NCI-H2107 treated with DMSO at 0.1 percent for 48 hours (cell line): ENCODE results near the gene KRT73.

ENCODE experiments used
- DNase-seq: peaks from one replicate; lab custom pipeline; 2025; ENCODE audit not compliant: unreplicated experiment; lab: John Stamatoyannopoulos, UW

Gene KRT73

DNA sequence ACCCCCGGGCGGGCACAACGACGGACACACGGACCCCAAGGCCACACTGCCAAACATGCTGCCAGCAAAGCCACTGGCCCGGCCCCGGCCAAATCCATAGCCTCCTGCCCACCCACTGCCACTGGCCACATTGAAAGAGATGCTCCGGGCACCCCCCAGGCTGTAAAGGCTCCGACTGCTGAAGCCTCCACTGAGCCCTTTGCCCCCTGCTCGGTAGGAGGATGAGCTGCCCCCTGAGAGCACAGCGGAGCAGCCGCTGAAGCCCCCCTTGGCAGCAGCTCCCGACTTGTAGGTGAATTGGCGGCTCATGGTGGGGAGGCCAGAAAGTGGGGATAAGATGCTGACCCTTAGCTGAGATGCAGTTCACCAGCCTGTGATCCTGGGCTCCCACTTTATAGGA lies at the start of gene KRT73:
TSS of gene KRT73 (minus strand) at position 344 of the 400 bp plus-strand sequence. CDS start at position 309, 35 bp downstream.
- no peak for DNase-seq

DNA sequence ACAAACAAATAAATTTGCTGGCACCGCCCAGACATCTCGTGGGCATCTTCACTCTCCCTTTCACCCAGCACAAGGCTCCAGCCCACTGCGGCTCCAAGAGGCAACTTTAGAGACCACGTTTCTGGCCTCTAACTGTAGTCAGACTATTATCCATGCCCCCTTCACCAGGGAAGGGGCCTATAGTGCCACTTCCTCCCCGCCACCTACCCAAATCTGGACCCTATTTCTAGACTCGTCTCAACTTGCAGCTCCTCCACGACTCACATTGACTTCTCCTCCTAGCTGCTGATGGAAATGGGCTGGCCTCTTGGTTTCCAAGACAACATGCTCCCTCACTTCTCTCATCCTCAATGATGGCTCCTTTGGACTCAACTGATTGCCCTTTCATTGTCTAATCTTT lies 49.6 kb upstream of the KRT73 start:
- no peak for DNase-seq

DNA sequence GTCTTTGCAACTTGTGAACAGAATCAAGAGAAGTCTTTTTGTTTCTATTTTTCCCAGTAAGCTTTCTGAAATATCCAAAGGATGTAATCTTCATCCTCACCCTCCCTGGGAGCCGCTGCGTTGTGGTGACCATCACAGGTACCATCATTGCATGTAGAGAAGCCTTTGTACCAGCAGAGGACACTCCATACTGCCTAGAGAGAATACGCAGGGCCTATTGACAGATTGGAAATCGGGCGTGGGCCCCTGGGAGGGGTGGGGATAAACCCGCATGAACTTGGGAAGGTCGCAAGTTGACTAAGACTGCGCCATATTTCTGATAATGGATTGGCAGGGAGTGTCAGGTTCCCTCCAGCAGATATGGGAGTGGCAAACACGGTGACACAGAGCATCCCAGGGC lies 49.1 kb upstream of the KRT73 start:
- DNase-seq: no peak

DNA sequence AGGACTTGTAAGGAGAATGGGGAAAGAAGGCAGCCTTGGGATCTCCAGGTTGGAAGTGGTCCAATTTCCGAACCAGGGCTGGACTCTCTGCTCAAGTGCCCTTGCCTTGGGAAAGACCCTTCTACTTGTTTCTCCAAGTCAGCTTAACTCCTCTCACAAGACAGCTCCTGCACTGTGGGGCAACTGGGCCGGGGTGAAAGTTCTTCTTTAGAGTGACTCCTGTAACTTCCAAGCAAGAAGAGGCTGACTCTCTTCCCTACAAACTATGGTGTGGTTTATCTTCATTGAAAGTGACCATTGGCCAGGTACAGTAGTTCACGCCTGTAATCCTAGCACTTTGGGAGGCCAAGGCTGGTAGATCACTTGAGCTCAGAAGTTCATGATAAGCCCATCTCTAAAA lies 48.1 kb upstream of the KRT73 start:
- DNase-seq: no peak

DNA sequence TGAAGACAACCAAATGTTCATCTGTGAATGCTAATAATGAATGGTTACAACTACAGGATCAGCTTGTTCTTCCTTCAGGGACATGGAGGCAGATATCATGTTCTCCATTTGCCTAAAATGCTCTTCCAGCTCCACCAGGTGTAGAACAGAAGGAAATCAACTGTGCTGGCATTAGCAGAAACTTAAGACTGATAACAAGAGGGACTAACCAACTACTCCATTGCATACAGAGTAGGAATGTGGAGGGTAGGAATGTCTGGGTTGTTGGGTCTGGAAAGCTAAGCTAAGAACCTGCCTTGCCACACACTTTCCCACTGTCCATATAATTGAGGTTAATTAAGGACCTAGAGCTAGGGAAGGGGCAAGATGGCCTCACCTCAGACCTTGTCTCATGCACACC lies 45.1 kb upstream of the KRT73 start:
- no peak for DNase-seq

DNA sequence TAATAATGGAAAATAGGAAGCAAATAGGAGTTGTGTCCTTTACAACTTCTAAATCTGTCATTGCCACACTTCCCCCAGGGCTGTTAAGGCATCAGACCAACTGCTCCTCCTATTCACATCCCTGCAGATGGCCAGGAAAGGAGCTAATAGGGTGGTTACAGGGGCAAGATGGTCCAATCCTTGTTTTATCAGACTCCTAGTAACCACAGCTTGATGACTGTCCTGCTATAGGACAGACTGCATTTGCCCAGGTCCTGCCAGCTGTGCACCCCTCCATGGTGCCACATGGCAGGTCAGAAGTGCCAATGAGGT lies 44.5 kb upstream of the KRT73 start:
- no peak for DNase-seq

DNA sequence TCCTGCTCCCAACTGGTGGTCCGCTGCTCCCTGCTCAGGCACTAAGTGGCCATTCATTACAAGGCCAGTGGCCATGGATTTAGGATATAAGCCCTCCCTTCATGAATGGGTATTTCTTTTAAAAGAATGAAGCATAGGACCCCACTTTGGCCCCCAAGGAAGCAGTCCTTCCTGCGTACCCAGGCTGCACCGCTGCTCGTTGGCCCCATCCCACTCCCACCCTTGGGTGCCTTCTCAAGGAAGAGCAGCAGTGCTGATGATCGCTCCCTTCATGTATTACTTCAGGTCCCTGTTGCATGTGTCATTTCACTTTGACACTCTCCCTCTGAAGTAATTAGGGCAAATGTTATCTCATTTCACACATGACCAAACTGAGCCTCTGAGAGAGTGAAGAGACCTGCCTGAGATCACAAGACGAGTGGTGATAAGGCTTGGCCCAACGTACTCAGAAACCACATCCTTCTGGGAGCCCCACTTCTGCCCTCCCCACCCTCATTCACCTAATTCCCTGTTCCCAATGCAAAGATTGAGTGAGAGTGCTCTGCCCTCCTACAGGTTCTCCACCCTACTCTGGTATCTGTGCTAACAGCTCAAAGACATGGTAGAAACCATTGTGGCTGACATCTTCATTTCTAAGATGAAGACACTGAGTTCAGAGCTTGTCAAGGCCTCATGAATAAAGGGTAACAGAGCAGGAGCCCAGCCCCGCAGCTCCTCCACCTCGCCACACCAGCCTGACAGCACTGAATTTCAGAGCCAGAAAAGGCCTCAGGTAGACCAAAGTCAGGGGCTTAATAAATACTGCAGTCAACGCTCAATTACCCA lies 43.9 kb upstream of the KRT73 start:
- no peak for DNase-seq

DNA sequence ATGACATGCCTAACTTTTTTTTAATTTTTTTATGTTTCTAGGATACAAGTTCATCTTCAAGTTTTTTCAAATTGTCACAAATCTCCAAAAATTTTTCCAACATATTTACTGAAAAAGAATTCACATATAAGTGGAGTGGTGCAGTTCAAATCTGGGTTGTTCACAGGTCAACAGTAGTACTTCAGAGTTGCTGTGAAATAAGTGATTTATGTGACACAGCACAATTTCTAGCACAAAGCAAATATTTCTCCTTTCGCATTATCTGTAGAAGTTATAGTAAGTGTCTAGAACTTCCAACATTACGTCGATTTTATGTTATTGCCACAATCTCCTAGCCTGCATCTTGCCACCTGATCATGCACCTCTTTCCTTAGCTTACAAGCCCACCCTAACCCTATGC lies 43.3 kb upstream of the KRT73 start:
- DNase-seq: no peak

DNA sequence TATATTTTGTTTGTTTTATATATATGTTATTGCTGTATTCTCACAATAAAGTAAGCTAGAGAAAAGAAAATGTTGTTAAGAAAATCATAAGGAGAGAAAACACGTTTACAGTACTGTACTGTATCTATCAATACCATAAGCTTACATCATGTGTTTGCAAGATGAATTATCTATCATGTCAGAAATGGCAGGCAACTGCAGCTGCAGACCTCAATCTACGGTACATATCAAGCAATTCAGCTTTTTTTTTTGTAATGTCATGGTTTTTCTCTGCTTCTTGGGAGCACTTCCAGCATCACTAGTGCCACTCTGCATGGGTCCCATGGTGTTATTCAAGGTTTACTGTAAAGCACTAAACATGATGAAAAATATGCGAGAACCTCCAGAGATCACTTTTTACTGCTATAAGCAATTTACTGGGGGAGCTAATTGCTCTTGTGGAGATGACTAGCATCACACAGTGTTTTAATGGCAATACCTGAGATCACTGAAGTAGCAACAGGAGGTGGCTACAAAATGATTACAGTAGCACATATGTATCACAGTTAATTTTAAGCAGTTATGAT lies 42.7 kb upstream of the KRT73 start:
- no peak for DNase-seq

DNA sequence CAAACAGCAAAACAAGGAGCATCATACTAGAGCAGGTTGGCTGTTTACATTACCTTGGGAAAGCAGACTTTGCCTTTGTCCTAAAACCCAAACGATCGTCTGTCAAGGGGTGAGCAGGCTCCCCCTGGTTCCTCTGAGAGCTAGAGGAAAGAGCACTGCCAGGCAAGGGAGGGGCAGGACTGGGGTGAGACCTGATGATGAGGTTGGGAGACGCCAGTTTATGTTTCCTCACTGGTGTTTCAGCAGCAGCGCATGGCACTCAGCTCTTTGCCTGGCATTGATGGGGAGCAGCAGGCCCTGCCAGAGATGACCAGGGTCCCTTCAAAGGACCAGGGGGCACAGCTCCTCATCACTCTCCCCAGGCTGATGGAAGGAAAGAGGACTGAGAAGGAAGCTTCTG lies 41.6 kb upstream of the KRT73 start:
- DNase-seq: peak; percentile 79

DNA sequence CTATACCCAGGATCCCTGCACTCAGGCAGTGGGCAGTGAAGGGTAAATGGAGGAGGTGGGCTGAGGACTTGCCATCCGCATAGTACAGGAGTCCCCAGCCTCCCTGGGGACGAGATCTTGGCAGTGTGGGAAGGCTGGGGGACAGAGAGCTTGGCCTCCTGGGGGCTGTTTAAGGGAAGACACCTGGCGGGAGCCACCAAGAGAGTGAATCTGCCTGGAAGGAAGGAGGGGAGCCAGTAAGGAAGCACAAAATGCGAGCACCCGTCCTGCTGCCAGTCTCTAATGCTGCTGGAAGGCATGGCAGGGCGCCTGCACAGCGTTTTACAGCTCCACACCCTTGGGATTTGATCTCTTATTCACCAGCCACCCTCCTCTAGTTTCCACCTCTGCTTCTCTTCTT lies 41.0 kb upstream of the KRT73 start:
- peak; percentile 79 for DNase-seq

DNA sequence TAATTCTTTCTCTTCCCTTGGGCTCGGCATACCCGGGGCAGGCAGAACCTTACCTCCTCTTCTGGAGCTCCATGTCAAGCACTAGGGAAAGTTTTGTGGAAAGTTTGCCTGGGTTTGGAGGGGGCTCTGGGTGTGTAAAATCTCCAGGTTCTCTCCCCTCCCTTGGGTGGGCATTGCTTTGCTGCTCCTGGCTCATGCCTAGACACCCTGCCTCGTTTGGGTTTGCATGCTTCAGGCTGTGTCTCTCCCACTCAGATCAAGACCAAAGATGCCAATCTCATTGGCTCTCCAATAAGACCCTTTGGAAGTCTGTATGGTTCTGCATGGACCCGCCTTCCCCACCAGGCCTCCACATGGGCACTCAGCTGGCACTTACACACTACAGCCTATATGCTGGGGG lies 39.8 kb upstream of the KRT73 start:
- no peak for DNase-seq

DNA sequence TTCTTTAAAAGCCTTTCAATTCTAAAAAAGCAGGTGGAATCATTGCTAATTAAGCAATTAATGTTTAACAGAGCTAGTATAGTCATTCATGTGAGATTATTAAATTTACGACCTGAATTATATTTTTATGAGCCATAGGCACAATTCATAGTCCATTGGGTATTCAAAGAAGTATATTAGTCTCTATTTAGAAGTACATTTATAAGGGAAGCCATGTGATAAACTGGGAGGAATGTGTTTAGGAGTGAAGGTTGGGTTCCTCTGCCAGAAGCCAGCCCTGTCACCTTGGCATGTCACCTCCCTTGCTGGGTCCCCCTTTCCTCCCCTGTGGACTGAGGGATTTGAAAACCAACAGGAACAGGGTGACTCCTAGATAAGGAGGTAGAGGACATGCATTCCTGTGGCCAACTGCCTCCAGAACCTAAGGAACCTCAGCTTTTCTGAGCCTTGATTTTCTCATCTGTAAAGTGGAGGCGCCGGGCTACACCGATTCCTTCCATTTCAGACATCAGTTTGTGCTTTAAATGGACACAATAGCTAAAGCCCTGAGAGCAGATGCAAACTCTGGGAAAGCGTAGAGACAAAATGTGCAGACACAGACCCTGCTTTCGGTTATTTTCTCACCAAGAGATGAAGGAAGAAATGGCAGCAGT lies 39.0 kb upstream of the KRT73 start:
- DNase-seq: no peak

DNA sequence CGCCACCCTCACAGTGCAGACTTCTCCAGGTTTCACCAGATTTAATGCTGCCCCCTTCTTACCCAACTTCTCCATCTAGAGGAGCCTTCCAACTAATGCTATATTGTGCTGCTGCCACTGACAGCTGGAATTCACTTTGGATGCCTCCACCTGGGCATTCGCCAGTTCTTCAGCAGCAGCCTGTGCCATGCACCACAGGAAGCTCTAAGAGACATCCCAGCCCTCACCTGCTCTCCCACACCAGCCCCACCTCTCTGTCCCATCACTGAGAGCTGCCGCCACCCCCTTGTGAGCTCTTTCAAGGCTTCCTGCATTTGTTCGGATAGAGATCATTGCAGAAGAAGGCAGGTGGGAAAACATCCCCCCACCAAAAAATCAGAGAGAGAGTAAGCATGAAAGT lies 38.3 kb upstream of the KRT73 start:
- no peak for DNase-seq

DNA sequence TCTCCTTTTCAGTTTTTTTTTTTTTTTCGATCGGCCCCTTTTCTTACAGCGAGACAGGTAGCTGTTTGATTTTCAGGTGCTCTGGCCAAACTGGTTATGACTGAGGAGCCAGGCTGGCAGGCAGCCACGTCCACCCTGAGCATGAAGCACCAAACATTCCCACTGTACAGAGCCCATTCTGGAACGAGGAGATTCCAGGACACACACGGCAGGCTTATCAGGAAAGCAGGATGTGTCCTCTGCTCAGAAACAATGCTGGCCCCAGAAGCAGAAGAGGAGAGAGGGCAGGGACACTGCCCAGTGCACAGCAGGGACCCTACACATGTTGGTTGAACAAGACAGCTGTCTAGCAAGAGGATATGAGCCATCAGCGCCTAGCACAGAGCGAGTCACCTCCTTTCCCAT lies 37.4 kb upstream of the KRT73 start:
- DNase-seq: no peak

DNA sequence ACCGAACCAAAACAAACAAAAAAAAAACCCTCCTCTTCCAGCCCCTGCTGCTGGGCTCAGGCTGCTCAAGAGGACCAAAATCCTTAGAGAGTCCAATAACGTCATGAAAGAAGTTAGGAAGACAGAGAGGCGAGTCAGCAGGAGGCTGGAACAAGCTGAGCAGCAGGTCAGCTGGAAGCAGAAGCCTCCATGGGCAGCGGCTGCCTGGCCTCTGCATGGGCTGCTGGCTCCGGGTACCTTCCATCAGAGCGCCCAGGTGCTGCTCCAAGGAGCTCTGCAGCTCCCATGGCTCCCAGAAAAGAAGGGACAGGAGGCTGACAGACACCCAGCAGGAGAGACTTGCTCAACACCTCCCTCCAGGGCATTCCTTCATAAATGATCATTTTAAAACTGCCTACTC lies 36.9 kb upstream of the KRT73 start:
- DNase-seq: no peak

DNA sequence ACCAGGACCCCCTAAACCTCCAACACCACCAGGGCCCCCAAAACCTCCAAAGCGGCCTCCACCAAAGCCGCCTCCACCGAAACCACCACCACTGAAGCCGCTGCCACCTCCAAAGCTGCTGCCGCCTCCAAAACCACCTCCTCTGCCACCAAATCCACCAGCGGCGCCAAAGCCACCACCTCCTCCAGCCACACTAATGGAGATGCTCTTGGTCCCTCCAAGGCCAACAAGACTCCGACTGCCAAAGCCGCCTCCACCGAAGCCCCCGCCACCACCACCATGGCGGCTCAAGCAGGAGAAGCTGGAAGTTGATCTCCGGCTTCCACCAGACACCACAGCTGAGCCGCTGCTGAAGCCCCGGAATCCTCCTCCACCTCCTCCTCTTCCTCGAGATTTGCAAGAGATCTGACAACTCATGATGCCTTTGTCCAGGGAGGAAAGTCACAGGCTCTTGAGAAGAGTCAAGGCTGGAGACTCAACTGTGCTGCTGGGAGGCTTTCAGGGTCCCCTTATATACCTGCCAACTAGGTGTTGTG lies 33.4 kb upstream of the KRT73 start, which contains the start of gene KRT2:
TSS of gene KRT2 (minus strand) at position 486 of the 536 bp plus-strand sequence. CDS start at position 417, 69 bp downstream.
- DNase-seq: no peak

DNA sequence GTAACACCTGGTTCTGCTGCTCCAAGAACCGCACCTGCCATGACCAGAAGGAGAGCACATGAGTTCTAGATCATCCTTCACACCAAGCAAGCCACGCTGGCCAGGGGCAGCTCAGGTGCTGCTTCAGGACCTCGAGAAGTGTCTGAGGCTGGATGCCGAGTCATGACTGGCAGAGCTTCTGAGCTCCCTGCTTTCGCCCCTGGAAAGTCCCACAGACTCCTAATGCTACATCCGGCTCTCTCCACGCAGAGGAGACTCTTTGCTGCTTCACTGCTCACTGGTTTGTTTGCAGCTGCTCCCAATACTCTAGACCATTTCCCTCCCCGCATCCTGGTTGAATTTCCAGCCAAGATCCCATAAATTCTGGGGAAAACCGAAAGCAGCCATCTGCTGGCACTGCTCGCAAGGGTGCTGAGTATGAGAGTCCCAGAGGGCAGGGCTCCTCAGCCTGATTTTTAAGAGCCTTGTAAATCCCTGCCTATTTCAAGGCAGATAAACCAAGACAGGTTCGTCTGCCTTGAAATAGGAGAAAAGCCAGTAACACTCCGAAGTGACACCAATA lies 32.2 kb upstream of the KRT73 start:
- DNase-seq: no peak

DNA sequence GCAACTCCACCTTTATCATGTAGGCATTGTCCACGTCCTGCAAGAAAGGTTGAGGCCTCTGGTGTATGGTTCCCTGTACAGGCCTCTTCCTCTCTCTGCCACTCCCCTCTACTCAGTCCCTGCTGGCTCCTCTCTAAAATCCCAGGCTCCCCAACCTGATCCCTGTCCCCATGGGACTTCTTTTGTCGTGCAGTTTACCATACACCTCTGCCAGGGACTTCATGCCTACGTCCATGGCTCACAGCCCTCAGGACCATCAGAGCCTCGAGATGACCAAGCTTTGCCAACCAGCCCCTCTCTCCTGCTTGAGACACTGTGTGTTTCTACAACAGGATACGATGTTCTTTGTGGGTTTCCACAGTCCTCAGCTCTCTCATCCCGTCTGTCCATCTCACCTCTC lies 30.7 kb upstream of the KRT73 start:
- no peak for DNase-seq

DNA sequence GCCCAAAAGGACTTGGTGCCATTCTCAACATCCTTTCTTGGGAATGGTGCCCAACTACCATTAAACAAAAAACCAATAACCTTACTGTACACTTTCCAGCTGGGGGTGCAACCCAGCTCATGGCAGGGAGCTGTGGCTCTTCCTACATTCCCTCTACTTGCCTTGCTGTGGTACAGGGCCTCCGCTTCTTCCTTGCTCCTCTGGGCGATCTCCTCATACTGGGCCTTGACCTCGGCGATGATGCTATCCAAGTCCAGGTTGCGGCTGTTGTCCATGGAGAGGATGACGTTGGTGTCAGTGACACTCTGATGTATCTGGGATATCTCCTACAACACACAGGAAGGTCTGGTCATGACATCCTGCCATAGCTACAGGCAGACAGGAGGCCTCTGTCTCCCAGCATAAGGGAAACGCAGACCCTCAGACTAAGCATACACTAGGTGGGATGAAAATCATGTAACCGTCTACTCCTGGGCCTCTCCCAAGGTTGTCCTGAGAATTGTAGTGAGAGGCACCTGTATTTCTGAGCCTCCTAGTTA lies 29.7 kb upstream of the KRT73 start:
- no peak for DNase-seq

DNA sequence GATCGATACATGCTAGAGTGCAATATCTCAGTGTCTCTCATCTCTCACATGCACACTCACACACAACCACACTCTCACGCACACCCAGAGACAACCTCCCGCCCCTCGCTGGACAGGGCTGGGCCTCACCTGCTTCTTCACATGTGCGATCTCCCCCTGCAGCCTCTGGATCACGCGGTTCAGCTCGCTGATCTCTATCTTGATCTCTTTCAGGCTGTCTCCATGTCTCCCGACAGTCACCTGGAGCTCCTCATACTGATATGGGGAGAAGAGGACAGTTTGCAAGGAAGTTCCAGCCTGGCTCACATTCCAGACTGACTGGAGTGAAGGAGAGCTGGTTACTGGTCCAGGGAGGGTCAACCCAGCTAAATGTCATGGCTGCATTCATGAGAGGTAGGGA lies 29.2 kb upstream of the KRT73 start:
- no peak for DNase-seq

DNA sequence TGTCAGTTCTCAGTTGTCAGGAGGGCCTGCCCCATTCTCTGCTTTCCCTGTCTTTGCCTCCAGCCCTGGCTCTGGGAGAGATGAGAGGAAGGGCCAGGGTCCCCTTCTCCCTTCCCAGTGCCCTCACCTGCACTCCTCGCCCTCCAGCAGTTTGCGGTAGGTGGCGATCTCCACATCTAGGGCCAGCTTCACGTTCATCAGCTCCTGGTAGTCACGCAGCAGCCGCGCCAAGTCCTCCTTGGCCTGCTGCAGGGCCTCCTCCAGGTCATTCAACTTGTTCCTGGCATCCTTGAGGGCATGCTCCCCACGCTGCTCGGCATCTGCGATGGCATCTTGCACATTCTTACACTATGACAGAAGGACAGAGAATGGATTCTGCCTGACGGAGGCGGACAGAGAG lies 28.3 kb upstream of the KRT73 start:
- no peak for DNase-seq
